Nephron (organoid): ENCODE results near the gene SMCR8.
A peak's percentile ranks its signal among the peaks of the same experiment; 100 is the strongest.
"Not testable (repeated sequence)": the region's sequence is repeated elsewhere in the genome, so short reads cannot be mapped to it uniquely, and the experiment has no call there.

Experiments
- H3K27ac Mint-ChIP-seq, 3 experiments: 2 replicates each; pipeline ENCODE4 v1.8.0; 2020; ENCODE audit warnings: mixed read lengths in 3 of 3, mild to moderate bottlenecking in 2 of 3, moderate library complexity in 1 of 3
- H3K27me3 Mint-ChIP-seq: 2 replicates; pipeline ENCODE4 v1.8.0; 2021; ENCODE audit warnings: low read depth, mild to moderate bottlenecking, moderate library complexity, mixed read lengths
- H3K36me3 Mint-ChIP-seq: 2 replicates; pipeline ENCODE4 v1.8.0; 2020; ENCODE audit warnings: low read depth, mixed read lengths
- H3K4me1 Mint-ChIP-seq: 2 replicates; pipeline ENCODE4 v1.8.0; 2020; ENCODE audit warnings: mixed read lengths
- H3K4me3 Mint-ChIP-seq, 3 experiments: 2 replicates each; pipeline ENCODE4 v1.8.0; 2020; ENCODE audit warnings: mild to moderate bottlenecking in 3 of 3, mixed read lengths in 3 of 3, moderate library complexity in 2 of 3
- H3K9me3 Mint-ChIP-seq: 2 replicates; pipeline ENCODE4 v1.8.0; 2020; ENCODE audit warnings: mixed read lengths
- TF ChIP-seq, protein P1 (sequence below), 3 experiments: fragments of 200-600 bp; sonication (generic); IDR thresholded peaks; one replicate each; pipeline ENCODE4 v1.5.0; 2021; ENCODE audit warnings: antibody characterized with exemption in 3 of 3; ENCODE audit not compliant: unreplicated experiment in 3 of 3

SMCR8 gene

GRCh38 chr17:18363101-18364049, 48.3 kb downstream of the SMCR8 start, which contains the start of gene SHMT1:
Gene SHMT1 (minus strand): TSS chr17:18363550. CDS start chr17:18355981, 7,569 bp downstream.
- H3K4me3 Mint-ChIP-seq, result peak within 1 kb of the TSS; percentile 93 to 96 (median 95)

DNA sequence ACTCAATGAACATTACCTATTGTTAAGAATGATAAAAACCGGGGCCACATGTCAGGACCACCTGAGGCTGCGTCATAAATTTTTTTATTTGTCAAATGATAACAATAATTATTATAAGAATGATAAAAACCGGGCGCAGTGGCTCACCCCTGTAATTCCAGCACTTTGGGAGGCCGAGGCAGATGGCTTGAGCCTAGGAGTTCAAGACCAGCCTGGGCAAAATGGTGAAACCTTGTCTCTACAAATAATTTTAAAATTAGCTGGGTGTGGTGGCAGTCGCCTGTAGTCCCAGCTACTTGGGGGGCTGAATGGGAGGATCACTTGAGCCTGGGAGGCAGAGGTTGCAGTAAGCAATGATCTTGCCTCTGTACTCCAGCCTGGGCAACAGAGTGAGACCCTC, 49.1 kb downstream of the SMCR8 start:
- Mint-ChIP-seq H3K36me3 (peaks cover 7% of the 10 kb centered on the region), H3K4me3 (no peak overlapping the region), H3K27ac (no peak overlapping the region), H3K9me3 (peaks cover 3% of the 10 kb centered on the region), H3K27me3 (peaks cover 3% of the 10 kb centered on the region), H3K4me1 (peaks cover 8% of the 10 kb centered on the region)
- TF ChIP-seq, protein P1, sequence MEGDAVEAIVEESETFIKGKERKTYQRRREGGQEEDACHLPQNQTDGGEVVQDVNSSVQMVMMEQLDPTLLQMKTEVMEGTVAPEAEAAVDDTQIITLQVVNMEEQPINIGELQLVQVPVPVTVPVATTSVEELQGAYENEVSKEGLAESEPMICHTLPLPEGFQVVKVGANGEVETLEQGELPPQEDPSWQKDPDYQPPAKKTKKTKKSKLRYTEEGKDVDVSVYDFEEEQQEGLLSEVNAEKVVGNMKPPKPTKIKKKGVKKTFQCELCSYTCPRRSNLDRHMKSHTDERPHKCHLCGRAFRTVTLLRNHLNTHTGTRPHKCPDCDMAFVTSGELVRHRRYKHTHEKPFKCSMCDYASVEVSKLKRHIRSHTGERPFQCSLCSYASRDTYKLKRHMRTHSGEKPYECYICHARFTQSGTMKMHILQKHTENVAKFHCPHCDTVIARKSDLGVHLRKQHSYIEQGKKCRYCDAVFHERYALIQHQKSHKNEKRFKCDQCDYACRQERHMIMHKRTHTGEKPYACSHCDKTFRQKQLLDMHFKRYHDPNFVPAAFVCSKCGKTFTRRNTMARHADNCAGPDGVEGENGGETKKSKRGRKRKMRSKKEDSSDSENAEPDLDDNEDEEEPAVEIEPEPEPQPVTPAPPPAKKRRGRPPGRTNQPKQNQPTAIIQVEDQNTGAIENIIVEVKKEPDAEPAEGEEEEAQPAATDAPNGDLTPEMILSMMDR (IDR thresholded peaks at IDR 0.05; ENCODE audit: unreplicated experiment in 3 of 3), result no peak

More at GRCh38 chr17:18363101-18364049, 48.3 kb downstream of the SMCR8 start, which contains the start of gene SHMT1:
- H3K9me3 Mint-ChIP-seq, result peaks cover 3% of the 10 kb centered on the region
- TF ChIP-seq, protein P1 (IDR thresholded peaks at IDR 0.05; ENCODE audit: unreplicated experiment in 3 of 3), result no peak
- peaks cover 8% of the 10 kb centered on the region for H3K4me1 Mint-ChIP-seq
- peak within 1 kb of the TSS; percentile 60 to 92 (median 70) for H3K27ac Mint-ChIP-seq
- peaks cover 7% of the 10 kb centered on the region for H3K36me3 Mint-ChIP-seq
- H3K27me3 Mint-ChIP-seq, result peaks cover 3% of the 10 kb centered on the region

DNA sequence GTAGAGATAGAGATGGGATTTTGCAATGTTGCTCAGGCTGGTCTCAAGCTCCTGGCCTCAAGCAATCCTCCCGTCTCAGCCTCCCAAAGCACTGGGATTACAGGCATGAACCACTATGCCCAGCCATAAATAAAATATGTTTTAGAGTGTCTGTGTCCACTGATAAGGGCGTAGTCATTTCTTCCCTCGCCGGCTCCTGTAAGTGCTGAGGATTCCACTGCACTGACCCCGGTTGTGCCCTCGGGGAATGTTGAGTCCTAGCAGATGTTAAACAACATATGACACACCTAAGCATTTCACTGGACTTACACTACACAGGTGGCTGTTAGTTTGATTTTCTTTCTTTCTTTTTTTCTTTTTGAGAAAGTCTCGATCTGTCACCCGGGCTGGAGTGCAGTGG, 53.9 kb downstream of the SMCR8 start:
- Mint-ChIP-seq H3K27ac (no peak overlapping the region), H3K36me3 (no peaks in the 10 kb centered on the region), H3K4me3 (no peak overlapping the region), H3K27me3 (peaks cover 5% of the 10 kb centered on the region), H3K4me1 (no peaks in the 10 kb centered on the region), H3K9me3 (peaks cover 3% of the 10 kb centered on the region)
- TF ChIP-seq, protein P1 (IDR thresholded peaks at IDR 0.05; ENCODE audit: unreplicated experiment in 3 of 3), result no peak

DNA sequence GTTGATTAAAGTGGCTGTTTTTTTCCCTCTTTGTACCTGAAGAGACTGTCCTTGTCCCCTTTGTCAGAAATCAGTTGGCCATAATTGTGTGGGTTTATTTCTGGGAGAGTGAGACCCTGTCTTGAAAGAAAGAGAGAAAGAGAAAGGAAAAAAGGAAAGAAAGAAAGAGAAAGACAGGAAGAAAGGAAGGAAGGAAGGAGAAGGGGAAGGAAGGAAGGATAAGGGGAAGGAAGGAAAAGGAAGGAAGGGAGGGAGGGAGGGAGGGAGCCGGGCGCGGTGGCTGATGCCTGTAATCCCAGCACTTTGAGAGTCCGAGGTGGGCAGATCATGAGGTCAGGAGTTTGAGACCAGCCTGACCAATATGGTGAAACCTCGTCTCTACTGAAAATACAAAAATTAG, 55.7 kb downstream of the SMCR8 start:
- Mint-ChIP-seq H3K9me3 (peaks cover 3% of the 10 kb centered on the region), H3K36me3 (no peaks in the 10 kb centered on the region), H3K27me3 (peaks cover 5% of the 10 kb centered on the region), H3K4me1 (no peaks in the 10 kb centered on the region), H3K4me3 (no peak overlapping the region), H3K27ac (no peak overlapping the region)
- TF ChIP-seq, protein P1 (IDR thresholded peaks at IDR 0.05; ENCODE audit: unreplicated experiment in 3 of 3), result no peak

GRCh38 chr17:18371455-18371854, 56.4 kb downstream of the SMCR8 start:
- Mint-ChIP-seq H3K4me3 (no peak overlapping the region), H3K9me3 (peaks cover 3% of the 10 kb centered on the region), H3K27me3 (peaks cover 5% of the 10 kb centered on the region), H3K36me3 (no peaks in the 10 kb centered on the region), H3K4me1 (no peaks in the 10 kb centered on the region), H3K27ac (no peak overlapping the region)
- TF ChIP-seq, protein P1 (IDR thresholded peaks at IDR 0.05; ENCODE audit: unreplicated experiment in 3 of 3), result no peak

- H3K4me3 Mint-ChIP-seq, H3K27ac Mint-ChIP-seq, H3K36me3 Mint-ChIP-seq, H3K27me3 Mint-ChIP-seq, H3K4me1 Mint-ChIP-seq, H3K9me3 Mint-ChIP-seq: not testable (repeated sequence)
Observed at GRCh38 chr17:18373181-18373580, 58.1 kb downstream of the SMCR8 start.
